ENCODE data around the gene CACNG5.
"Not testable (repeated sequence)": the region's sequence is repeated elsewhere in the genome, so short reads cannot be mapped to it uniquely, and the experiment has no call there.

CACNG5 gene

DNA sequence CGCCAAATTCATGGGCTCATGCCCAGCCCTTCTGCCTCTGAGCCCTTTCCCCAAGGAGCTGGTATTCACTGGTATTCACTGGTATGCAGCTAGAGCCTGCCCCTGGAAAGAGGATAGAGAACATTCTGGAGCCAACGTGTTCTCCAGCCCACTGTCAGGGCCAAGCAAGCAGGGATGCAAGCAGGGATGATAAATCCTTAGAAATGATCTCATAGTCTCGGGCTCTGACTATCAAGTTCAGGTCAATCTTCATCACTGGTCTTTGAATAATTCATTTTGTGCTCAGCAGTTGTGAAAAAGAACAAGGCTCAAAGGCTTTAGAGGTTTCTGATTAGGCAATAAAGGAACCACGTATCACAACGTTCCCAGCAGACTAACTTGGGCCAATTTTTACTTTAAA lies 57.3 kb downstream of the CACNG5 start:
- no peak overlapping the region for H3K27ac ChIP-seq

DNA sequence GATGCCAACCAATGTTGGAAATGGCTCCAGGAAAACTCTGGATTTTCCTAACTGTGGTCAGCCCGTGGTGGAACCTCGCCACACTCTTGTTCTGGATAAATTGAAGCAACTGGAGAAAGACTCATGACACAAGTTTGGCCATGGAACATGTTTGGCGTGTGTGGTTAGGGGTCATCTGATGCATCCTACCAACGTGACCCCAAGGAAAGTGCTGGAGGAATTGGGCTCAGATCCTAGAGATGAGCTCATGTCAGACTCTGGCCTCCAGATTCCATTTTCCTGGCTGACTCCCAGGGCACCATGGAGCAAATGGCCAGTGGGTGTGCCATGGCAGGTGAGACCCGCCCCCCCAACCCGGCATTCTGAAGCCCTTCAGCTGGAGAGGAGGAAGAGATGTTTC lies 58.5 kb downstream of the CACNG5 start:
- TF ChIP-seq ZFX (IDR thresholded peaks at IDR 0.05): no peak
- TF ChIP-seq, protein P1, sequence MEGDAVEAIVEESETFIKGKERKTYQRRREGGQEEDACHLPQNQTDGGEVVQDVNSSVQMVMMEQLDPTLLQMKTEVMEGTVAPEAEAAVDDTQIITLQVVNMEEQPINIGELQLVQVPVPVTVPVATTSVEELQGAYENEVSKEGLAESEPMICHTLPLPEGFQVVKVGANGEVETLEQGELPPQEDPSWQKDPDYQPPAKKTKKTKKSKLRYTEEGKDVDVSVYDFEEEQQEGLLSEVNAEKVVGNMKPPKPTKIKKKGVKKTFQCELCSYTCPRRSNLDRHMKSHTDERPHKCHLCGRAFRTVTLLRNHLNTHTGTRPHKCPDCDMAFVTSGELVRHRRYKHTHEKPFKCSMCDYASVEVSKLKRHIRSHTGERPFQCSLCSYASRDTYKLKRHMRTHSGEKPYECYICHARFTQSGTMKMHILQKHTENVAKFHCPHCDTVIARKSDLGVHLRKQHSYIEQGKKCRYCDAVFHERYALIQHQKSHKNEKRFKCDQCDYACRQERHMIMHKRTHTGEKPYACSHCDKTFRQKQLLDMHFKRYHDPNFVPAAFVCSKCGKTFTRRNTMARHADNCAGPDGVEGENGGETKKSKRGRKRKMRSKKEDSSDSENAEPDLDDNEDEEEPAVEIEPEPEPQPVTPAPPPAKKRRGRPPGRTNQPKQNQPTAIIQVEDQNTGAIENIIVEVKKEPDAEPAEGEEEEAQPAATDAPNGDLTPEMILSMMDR (conservative IDR thresholded peaks at IDR 0.05): no peak
- no peak overlapping the region for H3K27ac ChIP-seq

More for the DNA sequence above, 57.3 kb downstream of the CACNG5 start:
- TF ChIP-seq, protein P1 (conservative IDR thresholded peaks at IDR 0.05): no peak
- no peak for TF ChIP-seq ZFX (IDR thresholded peaks at IDR 0.05)

DNA sequence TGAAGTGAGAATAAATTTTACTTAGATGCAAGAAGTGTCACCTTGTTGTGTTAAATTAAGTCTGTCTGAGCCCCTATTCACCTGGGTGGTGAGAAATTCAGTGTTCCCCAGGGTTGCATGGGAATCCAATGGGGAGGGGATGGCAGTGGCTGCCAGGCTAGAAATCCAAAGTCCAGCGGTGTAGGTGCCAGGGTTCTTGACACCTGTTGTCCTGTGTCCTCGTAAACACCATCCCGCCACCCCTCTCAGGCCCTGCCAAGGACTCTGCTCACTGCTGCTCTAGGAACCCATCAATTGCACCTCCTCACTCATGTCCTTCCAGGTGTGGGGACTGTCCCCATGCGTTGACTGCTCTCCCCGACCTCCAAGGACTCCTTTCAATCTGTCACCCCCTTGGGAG lies 58.9 kb downstream of the CACNG5 start:
- TF ChIP-seq, protein P1 (conservative IDR thresholded peaks at IDR 0.05): no peak
- no peak for TF ChIP-seq ZFX (IDR thresholded peaks at IDR 0.05)

DNA sequence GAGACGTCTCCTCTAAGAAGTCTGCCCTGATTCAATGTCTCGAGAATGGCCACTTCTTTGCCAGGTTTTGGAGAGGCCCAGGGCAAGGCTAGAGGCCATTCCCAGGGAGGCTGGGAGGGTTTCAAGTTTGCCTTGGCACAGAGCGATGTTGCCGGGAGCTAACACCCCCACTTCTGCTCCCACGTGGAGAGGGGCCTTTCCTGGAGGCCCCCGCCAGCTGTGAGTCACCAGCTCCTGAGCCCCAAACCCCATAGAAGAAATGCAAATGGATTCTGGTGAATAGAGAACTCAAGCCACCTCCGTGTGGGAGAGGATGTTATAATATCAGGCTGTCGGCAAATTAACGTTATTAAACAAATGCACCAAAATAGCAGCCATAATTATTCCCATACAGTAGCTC lies 62.2 kb downstream of the CACNG5 start:
- no peak for TF ChIP-seq ZFX (IDR thresholded peaks at IDR 0.05)
- TF ChIP-seq, protein P1 (conservative IDR thresholded peaks at IDR 0.05): no peak
- no peak overlapping the region for H3K27ac ChIP-seq

More for the DNA sequence above, 58.9 kb downstream of the CACNG5 start:
- no peak overlapping the region for H3K27ac ChIP-seq

DNA sequence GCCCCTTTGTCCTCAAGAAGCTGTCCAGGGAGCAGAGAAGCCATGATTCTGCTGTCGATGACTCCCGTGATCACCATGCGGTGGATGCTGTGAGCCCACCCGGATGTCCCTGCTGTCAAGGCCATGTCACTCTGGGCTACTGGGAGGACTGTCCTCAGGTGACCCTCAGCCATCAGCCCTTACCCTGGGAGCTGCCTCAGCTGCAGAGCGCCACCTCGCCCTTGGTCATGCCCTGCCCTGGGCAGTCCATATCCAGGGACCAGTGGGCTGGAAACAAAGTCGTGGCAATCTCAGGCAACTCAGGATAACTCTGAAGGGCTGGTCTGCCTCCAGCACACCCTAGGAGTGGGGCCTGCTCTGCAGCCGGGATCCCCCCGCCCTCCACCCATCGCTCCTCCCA lies 63.6 kb downstream of the CACNG5 start:
- TF ChIP-seq, protein P1 (conservative IDR thresholded peaks at IDR 0.05): no peak
- no peak for TF ChIP-seq ZFX (IDR thresholded peaks at IDR 0.05)
- no peak overlapping the region for H3K27ac ChIP-seq

DNA sequence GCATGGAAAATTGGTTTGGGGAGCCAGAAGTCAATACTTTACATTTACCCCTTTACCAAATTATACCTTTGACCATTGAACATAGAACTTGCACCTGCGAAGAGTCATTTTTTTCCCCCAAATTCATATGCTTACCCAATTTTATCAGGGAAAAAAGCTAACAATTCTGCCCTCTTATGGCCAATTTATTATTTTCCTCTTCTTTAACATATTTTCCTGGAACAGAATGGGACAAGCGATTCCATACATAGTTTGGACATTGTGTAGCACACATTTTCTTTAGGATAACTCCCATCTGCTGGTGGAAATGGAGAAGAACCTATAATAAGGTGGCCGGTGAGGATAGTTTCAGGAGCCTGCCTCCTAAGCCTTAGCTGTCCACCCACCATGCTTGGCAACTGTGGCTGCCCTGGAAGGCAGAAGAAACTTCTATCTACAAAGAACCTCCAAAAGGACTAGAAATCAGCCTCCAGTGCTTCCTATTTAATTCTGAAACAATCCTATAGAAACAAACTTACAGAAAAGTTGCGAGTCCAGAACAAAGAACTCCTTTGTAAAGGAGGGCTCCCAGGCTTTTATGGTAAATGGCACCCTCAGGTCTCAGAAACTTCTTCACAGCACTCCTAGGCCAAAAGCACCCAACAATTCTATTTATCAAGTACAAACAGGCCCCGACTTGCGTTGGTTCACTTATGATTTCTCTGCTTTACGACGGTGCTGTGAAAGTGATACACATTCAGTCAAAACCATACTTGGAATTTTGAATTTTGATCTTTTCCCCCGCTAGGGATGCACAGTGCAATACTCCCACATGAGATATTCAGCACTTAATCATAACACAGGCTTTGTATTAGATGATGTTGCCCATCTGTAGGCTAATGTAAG lies 65.5 kb downstream of the CACNG5 start:
- H3K27ac ChIP-seq: no peak overlapping the region
- TF ChIP-seq ZFX (IDR thresholded peaks at IDR 0.05): no peak
- TF ChIP-seq, protein P1 (conservative IDR thresholded peaks at IDR 0.05): peak; percentile 77

DNA sequence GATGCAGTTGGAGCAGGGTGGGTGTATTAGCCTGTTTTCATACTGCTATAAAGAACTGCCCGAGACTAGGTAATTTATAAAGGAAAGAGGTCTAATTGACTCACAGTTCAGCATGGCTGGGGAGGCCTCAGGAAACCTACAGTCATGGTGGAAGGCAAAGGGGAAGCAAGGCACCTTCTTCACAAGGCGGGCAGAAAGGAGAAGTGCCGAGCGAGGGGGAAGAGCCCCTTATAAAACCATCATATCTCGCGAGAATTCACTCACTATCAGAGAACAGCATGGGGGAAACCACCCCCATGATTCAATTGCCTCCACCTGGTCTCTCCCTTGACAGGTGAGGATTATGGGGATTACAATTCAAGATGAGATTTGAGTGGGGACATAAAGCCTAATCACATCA lies 68.4 kb downstream of the CACNG5 start:
- H3K27ac ChIP-seq: not testable (repeated sequence)

DNA sequence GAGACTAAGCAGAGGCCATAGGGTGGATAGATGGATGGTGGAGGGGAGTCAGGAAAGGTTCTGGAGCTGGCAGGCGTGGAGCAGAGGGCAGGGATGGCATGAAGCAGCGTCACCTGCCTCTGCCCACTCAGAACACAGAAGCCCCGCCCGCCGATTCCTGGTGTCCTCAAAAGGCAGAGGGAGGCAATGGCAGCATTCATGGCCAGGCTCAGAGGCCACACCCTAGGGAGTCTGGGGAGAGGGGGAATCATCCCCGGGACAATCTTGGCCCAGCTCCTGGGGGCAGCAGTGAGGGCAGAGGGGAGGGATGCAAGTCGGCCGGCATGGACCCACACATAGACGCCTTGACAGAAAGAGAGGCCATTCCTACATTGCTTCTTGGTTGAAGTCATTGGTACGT lies 68.9 kb downstream of the CACNG5 start:
- no peak for TF ChIP-seq ZFX (IDR thresholded peaks at IDR 0.05)
- TF ChIP-seq, protein P1 (conservative IDR thresholded peaks at IDR 0.05): no peak
- H3K27ac ChIP-seq: no peak overlapping the region

Data from C4-2B (cell line).